Hematopoietic multipotent progenitor cell treated with erythropoietin and hydrocortisone succinate and interleukin-3 and kit ligand, for 15 days (in vitro differentiated cells): ENCODE results near the gene C1orf159.
"Not testable (repeated sequence)": the region's sequence is repeated elsewhere in the genome, so short reads cannot be mapped to it uniquely, and the experiment has no call there.

Experiments used
- DNase-seq: peaks from one replicate; pipeline ENCODE4 v3.0.0-alpha.2; 2015; ENCODE audit warnings: low spot score

Gene C1orf159

GRCh38 chr1:1115786-1116700, at the start of gene C1orf159:
Gene C1orf159 (minus strand): TSS chr1:1116089. CDS start chr1:1091543, 24,546 bp downstream.
- DNase-seq, result peak; percentile 96

GRCh38 chr1:1165485-1165884, 49.6 kb upstream of the C1orf159 start:
- DNase-seq, result no peak

GRCh38 chr1:1164701-1165451, 49.0 kb upstream of the C1orf159 start:
- DNase-seq, result no peak

- DNase-seq, result no peak
Observed at GRCh38 chr1:1164361-1164700, 48.4 kb upstream of the C1orf159 start.

- DNase-seq, result no peak
Observed at GRCh38 chr1:1163538-1164070, 47.7 kb upstream of the C1orf159 start.

- DNase-seq, result no peak
Observed at GRCh38 chr1:1162597-1163537, 47.0 kb upstream of the C1orf159 start.

- DNase-seq, result no peak
Observed at GRCh38 chr1:1161683-1162079, 45.8 kb upstream of the C1orf159 start.

GRCh38 chr1:1161078-1161682, 45.3 kb upstream of the C1orf159 start:
- DNase-seq, result no peak

- DNase-seq, result no peak
Observed at GRCh38 chr1:1160281-1160930, 44.5 kb upstream of the C1orf159 start.

DNA sequence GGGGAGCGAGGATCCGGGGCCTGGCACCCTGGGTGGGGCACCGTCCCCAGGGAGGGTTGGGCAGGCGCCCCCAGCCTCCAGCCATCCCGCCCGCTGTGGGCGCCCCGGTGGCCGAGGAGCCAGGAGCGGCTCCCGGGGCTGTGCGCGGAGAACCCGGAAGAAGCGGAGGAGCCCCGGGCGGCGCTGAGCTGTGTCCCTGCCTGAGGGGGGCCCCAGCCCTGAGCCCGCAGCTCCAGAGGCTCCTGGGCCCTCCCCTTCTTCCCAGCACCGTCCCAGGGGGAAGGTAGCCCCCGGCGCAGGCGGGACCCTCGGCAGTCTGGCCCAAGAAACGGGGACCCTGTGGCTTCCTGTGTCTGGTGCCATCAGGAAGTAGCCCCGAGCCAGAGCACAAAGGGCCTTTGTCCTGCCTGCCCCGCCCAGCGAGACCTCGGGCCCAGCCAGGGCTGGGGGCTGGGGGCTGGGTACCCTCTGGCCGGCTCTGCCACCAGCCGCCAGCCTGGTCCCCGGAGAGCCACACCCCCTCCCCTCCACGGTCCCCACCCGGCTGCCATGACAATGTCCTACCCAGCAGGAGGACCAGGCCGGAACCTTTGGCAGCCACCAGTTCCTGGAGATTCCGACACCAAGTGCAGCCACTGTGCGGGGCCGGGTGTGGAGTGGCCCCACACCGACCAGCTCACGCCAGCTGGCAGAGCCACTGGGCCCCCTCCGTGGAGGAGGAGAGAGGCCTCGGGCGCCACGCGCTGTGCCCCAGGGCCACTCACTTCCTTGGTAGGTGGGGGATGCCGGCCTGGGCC, 42.2 kb upstream of the C1orf159 start:
- DNase-seq, result no peak

GRCh38 chr1:1157426-1157913, 41.6 kb upstream of the C1orf159 start:
- peak; percentile 12 for DNase-seq

DNA sequence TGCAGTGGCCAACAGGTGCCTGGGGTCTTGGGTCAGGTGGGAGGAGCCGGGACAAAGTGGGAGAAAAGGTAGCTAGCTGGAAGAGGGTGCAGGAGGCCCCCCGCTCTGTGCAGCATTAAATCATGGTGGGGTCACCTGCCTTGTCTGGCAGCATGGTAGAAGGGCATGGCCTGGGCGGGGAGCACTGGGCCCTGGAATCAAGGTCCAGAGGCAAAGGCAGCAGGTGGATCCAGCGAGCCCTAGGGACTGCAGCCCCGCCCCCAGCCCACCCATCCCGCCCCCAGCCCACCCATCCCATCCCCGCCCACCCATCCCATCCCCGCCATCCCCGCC, 41.1 kb upstream of the C1orf159 start:
- no peak for DNase-seq

GRCh38 chr1:1156140-1157032, 40.5 kb upstream of the C1orf159 start:
- DNase-seq, result no peak

- DNase-seq, result no peak
Observed at GRCh38 chr1:1155258-1155657, 39.4 kb upstream of the C1orf159 start.

GRCh38 chr1:1153874-1154273, 38.0 kb upstream of the C1orf159 start:
- DNase-seq, result no peak

DNA sequence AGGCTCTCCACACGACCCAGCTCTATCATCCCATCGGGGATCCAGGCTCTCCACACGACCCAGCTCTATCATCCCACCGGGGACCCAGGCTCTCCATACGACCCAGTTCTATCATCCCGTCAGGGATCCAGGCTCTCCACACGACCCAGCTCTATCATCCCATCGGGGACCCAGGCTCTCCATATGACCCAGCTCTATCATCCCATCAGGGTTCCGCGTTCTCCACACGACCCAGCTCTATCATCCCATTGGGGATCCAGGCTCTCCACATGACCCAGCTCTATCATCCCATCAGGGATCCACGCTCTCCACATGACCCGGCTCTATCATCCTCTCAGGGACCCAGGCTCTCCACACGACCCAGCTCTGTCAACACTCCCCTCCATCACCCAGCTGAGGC, 37.3 kb upstream of the C1orf159 start:
- not testable (repeated sequence) for DNase-seq

- DNase-seq, result not testable (repeated sequence)
Observed at GRCh38 chr1:1152431-1152830, 36.5 kb upstream of the C1orf159 start.

- DNase-seq, result no peak
Observed at GRCh38 chr1:1151306-1151705, 35.4 kb upstream of the C1orf159 start.

- DNase-seq, result no peak
Observed at GRCh38 chr1:1150100-1150499, 34.2 kb upstream of the C1orf159 start.
